GM19099 (cell line): Measurements from ENCODE around the gene KPNA2.
A peak's percentile ranks its signal among the peaks of the same experiment; 100 is the strongest.
"Not testable (repeated sequence)": the region's sequence is repeated elsewhere in the genome, so short reads cannot be mapped to it uniquely, and the experiment has no call there.

Source experiments
- POLR2A ChIP-seq: IDR thresholded peaks from 3 replicates; pipeline ENCODE4 v1.6.1; 2011; ENCODE audit warnings: low read depth; ENCODE audit not compliant: insufficient read length; ENCODE audit errors: extremely low read depth

KPNA2 gene

GRCh38 chr17:68035523-68036303 lies at the start of gene KPNA2:
Gene KPNA2, plus strand, starts transcription at chr17:68035735. Its CDS starts 1,398 bp downstream, at chr17:68037133.
- TF ChIP-seq POLR2A = peak; percentile 91

- no peak for TF ChIP-seq POLR2A
These were observed 44.6 kb upstream of the KPNA2 start for GRCh38 chr17:67990909-67991308.

- TF ChIP-seq POLR2A = no peak
These were observed 42.9 kb upstream of the KPNA2 start for GRCh38 chr17:67992548-67993152.

GRCh38 chr17:67993153-67993997 lies 42.2 kb upstream of the KPNA2 start:
- peak; percentile 65 for TF ChIP-seq POLR2A

- TF ChIP-seq POLR2A = no peak
These were observed 41.6 kb upstream of the KPNA2 start for GRCh38 chr17:67993998-67994361.

GRCh38 chr17:67994817-67995569 lies 40.5 kb upstream of the KPNA2 start:
- no peak for TF ChIP-seq POLR2A

- no peak for TF ChIP-seq POLR2A
These were observed 39.8 kb upstream of the KPNA2 start for GRCh38 chr17:67995570-67996263.

- TF ChIP-seq POLR2A = not testable (repeated sequence)
These were observed 39.0 kb upstream of the KPNA2 start, which contains the start of gene C17orf58 for GRCh38 chr17:67996301-67997171. Gene C17orf58, minus strand, starts transcription at chr17:67996469. Its CDS starts 271 bp downstream, at chr17:67996198.

- TF ChIP-seq POLR2A = no peak
These were observed 37.1 kb upstream of the KPNA2 start for GRCh38 chr17:67998466-67998865.

- TF ChIP-seq POLR2A = no peak
These were observed 36.1 kb upstream of the KPNA2 start for GRCh38 chr17:67999291-67999911.

GRCh38 chr17:68004201-68004600 lies 31.3 kb upstream of the KPNA2 start:
- no peak for TF ChIP-seq POLR2A

GRCh38 chr17:68006797-68007196 lies 28.7 kb upstream of the KPNA2 start:
- no peak for TF ChIP-seq POLR2A

GRCh38 chr17:68011199-68011665 lies 24.3 kb upstream of the KPNA2 start:
- TF ChIP-seq POLR2A = no peak
